Gastroesophageal sphincter (tissue), 3 donors: ENCODE data around the gene CALHM2.

ENCODE experiments used
- POLR2A ChIP-seq, 2 donors: fragments of 450-650 bp; IDR thresholded peaks; one replicate each; pipeline ENCODE4 v1.6.1; 2017; ENCODE audit warnings: antibody characterized with exemption in 2 of 2, mild to moderate bottlenecking in 2 of 2, moderate library complexity in 1 of 2
- TF ChIP-seq, protein P1 (sequence below), 4 experiments: fragments of 200-600 bp in 2 of 4; fragments of 450-650 bp in 2 of 4; sonication (generic) in 1 of 4; IDR thresholded peaks; one replicate each; pipeline ENCODE4 v1.5.1; 2017 to 2019; ENCODE audit warnings: antibody characterized with exemption in 4 of 4, mild to moderate bottlenecking in 2 of 4, moderate library complexity in 2 of 4

DNA sequence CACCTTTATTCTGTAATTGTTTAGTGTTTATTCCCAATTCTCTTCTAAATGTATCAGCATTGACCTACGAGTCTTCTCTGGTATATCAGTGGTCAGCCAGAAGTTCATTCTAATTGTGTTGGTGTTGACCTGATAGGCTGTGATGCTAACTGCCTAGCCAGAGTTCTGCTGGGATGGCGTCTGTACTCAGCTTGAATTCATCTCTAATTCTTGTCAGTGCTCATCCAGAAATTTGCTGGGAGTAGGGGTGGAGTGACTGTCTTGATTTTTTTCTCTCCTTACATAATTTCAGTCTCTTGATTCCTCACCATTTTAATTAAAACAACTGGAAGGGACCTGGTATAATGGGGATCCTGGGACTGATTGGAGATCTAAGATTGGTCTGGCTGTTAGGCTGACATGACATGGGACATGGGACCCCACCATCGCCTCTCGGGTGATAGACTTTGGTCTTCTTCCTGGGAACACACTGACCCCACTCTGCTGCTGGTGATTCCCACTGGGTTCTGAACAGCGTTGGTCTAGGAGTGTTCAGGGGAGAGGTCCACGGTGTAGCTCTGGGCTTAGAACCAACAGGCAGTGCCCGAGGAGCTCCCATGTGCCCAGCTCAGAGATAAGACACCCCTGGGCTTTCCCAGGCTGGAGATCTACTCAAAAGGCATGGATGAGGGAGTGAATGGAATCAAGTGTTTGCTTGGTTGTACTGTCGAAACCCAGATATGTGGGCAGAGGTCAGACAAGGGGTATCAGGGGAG lies 45.2 kb upstream of the CALHM2 start:
- TF ChIP-seq, protein P1, sequence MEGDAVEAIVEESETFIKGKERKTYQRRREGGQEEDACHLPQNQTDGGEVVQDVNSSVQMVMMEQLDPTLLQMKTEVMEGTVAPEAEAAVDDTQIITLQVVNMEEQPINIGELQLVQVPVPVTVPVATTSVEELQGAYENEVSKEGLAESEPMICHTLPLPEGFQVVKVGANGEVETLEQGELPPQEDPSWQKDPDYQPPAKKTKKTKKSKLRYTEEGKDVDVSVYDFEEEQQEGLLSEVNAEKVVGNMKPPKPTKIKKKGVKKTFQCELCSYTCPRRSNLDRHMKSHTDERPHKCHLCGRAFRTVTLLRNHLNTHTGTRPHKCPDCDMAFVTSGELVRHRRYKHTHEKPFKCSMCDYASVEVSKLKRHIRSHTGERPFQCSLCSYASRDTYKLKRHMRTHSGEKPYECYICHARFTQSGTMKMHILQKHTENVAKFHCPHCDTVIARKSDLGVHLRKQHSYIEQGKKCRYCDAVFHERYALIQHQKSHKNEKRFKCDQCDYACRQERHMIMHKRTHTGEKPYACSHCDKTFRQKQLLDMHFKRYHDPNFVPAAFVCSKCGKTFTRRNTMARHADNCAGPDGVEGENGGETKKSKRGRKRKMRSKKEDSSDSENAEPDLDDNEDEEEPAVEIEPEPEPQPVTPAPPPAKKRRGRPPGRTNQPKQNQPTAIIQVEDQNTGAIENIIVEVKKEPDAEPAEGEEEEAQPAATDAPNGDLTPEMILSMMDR (IDR thresholded peaks at IDR 0.05), result no peak
- no peak for TF ChIP-seq POLR2A (IDR thresholded peaks at IDR 0.05)
